Measurements from ENCODE around the gene FATE1.

FATE1 gene

DNA sequence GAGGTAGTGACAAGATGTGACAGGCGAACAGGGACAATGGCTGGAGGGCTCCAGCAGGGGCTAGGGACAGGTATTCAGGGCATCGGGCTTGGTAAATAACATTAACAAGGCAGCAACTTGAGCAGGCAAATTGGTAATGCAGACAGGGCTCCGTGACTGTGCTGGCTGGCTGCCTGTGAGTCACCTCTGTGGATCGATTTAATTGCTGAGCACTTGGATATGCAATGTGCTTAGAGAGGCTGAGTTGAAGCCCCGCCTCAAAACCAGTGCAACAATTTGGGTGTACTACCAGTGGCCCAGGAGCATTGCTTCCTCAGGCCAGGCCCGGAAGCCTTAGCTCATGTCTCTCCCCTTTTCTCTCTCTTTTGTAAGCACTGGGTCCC is 38.2 kb downstream of the FATE1 start:
- Histone ChIP-seq H3K9me3 (ENCODE audit: control insufficient read depth, low read length) (no peaks in the 10 kb centered on the region), H3K27me3 (ENCODE audit: control insufficient read depth, insufficient read depth, low read length, poor library complexity, severe bottlenecking) (no peaks in the 10 kb centered on the region), H3K4me3 (ENCODE audit: insufficient read depth, low read depth, low read length) (no peak overlapping the region), H3K4me1 (ENCODE audit: control insufficient read depth, insufficient read depth, low read length) (no peaks in the 10 kb centered on the region), H3K36me3 (ENCODE audit: control insufficient read depth, insufficient read depth, low read length) (no peaks in the 10 kb centered on the region), H3K27ac (ENCODE audit: insufficient read depth, low read depth, low read length, poor library complexity, severe bottlenecking) (no peak overlapping the region)
- 74 to 86% methylated on average over 6 of the region's 6 CpGs for WGBS, 2 experiments

DNA sequence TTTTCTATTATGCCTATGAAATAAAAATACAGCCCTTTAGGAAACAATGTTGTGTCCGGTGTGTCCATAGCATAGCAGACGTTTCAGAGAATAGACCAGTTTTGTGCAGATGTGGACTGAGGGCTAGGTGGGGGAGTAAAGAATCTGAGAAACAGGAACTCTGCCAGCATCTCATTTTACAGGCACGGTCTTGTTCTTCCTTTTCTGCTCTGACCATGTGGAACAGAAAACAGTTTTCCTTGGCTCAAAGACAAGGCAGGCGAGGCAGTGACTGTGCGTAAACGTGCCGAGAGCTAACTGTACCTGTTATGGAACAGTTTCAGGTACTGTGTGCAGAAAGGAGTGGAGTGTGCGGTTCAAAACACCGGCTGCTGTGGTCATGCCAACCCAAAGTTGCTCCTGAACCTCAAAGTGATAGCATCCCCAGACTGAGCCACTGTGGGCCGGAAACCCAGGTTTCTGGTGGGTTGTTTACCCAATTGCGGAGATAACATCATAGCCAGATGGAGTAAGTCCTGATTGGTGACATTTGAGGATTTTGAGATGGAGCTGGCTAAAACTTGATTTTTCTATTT is 38.9 kb downstream of the FATE1 start:
- H3K27ac ChIP-seq (ENCODE audit: insufficient read depth, low read depth, low read length, poor library complexity, severe bottlenecking) = no peak overlapping the region
- no peaks in the 10 kb centered on the region for H3K27me3 ChIP-seq (ENCODE audit: control insufficient read depth, insufficient read depth, low read length, poor library complexity, severe bottlenecking)
- H3K4me1 ChIP-seq (ENCODE audit: control insufficient read depth, insufficient read depth, low read length) = no peaks in the 10 kb centered on the region
- H3K9me3 ChIP-seq (ENCODE audit: control insufficient read depth, low read length) = no peaks in the 10 kb centered on the region
- no peaks in the 10 kb centered on the region for H3K36me3 ChIP-seq (ENCODE audit: control insufficient read depth, insufficient read depth, low read length)
- WGBS, 2 experiments = 93 to 94% methylated on average over 11 of the region's 11 CpGs
- no peak overlapping the region for H3K4me3 ChIP-seq (ENCODE audit: insufficient read depth, low read depth, low read length)

- H3K4me3 ChIP-seq (ENCODE audit: insufficient read depth, low read depth, low read length) = no peak overlapping the region
- no peaks in the 10 kb centered on the region for H3K4me1 ChIP-seq (ENCODE audit: control insufficient read depth, insufficient read depth, low read length)
- H3K27me3 ChIP-seq (ENCODE audit: control insufficient read depth, insufficient read depth, low read length, poor library complexity, severe bottlenecking) = no peaks in the 10 kb centered on the region
- 92 to 95% methylated on average over 11 of the region's 11 CpGs for WGBS, 2 experiments
- no peaks in the 10 kb centered on the region for H3K36me3 ChIP-seq (ENCODE audit: control insufficient read depth, insufficient read depth, low read length)
- no peak overlapping the region for H3K27ac ChIP-seq (ENCODE audit: insufficient read depth, low read depth, low read length, poor library complexity, severe bottlenecking)
- no peaks in the 10 kb centered on the region for H3K9me3 ChIP-seq (ENCODE audit: control insufficient read depth, low read length)
Measured at GRCh38 chrX:151759041-151759708, 43.3 kb downstream of the FATE1 start.

DNA sequence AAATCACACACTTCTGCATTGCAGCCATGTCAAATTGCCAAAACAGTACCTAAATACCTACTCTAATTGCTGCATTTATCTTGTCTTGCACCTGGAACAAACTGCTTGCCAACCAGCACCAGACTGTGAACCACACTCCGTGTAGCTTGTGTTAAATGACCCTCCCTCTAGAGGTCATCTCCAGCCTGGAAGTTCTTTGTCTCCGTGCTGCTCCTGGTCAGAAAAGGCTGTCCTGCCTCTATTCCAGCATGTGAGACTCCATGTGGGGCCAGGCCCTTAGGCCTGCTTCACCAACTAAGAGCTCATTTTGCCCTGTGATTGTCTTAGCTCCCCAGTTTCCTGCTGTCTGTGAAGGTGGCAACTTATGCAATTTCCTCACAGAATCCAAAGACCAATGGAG is 47.0 kb downstream of the FATE1 start:
- H3K4me3 ChIP-seq (ENCODE audit: insufficient read depth, low read depth, low read length) = no peak overlapping the region
- H3K27ac ChIP-seq (ENCODE audit: insufficient read depth, low read depth, low read length, poor library complexity, severe bottlenecking) = no peak overlapping the region
- 62 to 69% methylated on average over 2 of the region's 2 CpGs for WGBS, 2 experiments
- H3K27me3 ChIP-seq (ENCODE audit: control insufficient read depth, insufficient read depth, low read length, poor library complexity, severe bottlenecking) = no peaks in the 10 kb centered on the region
- H3K9me3 ChIP-seq (ENCODE audit: control insufficient read depth, low read length) = no peaks in the 10 kb centered on the region
- H3K4me1 ChIP-seq (ENCODE audit: control insufficient read depth, insufficient read depth, low read length) = no peaks in the 10 kb centered on the region
- H3K36me3 ChIP-seq (ENCODE audit: control insufficient read depth, insufficient read depth, low read length) = no peaks in the 10 kb centered on the region

GRCh38 chrX:151763711-151764110 is 47.9 kb downstream of the FATE1 start:
- Histone ChIP-seq H3K4me1 (ENCODE audit: control insufficient read depth, insufficient read depth, low read length) (no peaks in the 10 kb centered on the region), H3K27ac (ENCODE audit: insufficient read depth, low read depth, low read length, poor library complexity, severe bottlenecking) (no peak overlapping the region), H3K27me3 (ENCODE audit: control insufficient read depth, insufficient read depth, low read length, poor library complexity, severe bottlenecking) (no peaks in the 10 kb centered on the region), H3K36me3 (ENCODE audit: control insufficient read depth, insufficient read depth, low read length) (no peaks in the 10 kb centered on the region), H3K4me3 (ENCODE audit: insufficient read depth, low read depth, low read length) (no peak overlapping the region), H3K9me3 (ENCODE audit: control insufficient read depth, low read length) (no peaks in the 10 kb centered on the region)
- WGBS, 2 experiments = 93% methylated on average over 8 of the region's 8 CpGs

- H3K27me3 ChIP-seq (ENCODE audit: control insufficient read depth, insufficient read depth, low read length, poor library complexity, severe bottlenecking) = no peaks in the 10 kb centered on the region
- H3K36me3 ChIP-seq (ENCODE audit: control insufficient read depth, insufficient read depth, low read length) = no peaks in the 10 kb centered on the region
- no peaks in the 10 kb centered on the region for H3K4me1 ChIP-seq (ENCODE audit: control insufficient read depth, insufficient read depth, low read length)
- H3K4me3 ChIP-seq (ENCODE audit: insufficient read depth, low read depth, low read length) = no peak overlapping the region
- H3K27ac ChIP-seq (ENCODE audit: insufficient read depth, low read depth, low read length, poor library complexity, severe bottlenecking) = no peak overlapping the region
- WGBS, 2 experiments = 85 to 100% methylated on average over 2 of the region's 2 CpGs
- no peaks in the 10 kb centered on the region for H3K9me3 ChIP-seq (ENCODE audit: control insufficient read depth, low read length)
Measured at GRCh38 chrX:151765026-151765425, 49.2 kb downstream of the FATE1 start.

- Histone ChIP-seq H3K9me3 (ENCODE audit: control insufficient read depth, low read length) (no peaks in the 10 kb centered on the region), H3K4me1 (ENCODE audit: control insufficient read depth, insufficient read depth, low read length) (no peaks in the 10 kb centered on the region)
Measured at GRCh38 chrX:151771726-151772125, 55.9 kb downstream of the FATE1 start.

More at GRCh38 chrX:151771726-151772125, 55.9 kb downstream of the FATE1 start:
- Histone ChIP-seq H3K27ac (ENCODE audit: insufficient read depth, low read depth, low read length, poor library complexity, severe bottlenecking) (no peak overlapping the region), H3K36me3 (ENCODE audit: control insufficient read depth, insufficient read depth, low read length) (no peaks in the 10 kb centered on the region), H3K27me3 (ENCODE audit: control insufficient read depth, insufficient read depth, low read length, poor library complexity, severe bottlenecking) (no peaks in the 10 kb centered on the region), H3K4me3 (ENCODE audit: insufficient read depth, low read depth, low read length) (no peak overlapping the region)
- WGBS, 2 experiments = 94 to 95% methylated on average over 3 of the region's 3 CpGs

Measured in ectodermal cell (in vitro differentiated cells).